ENCODE results near the gene MYH3.

The MYH3 gene

GRCh38 chr17:10648381-10648780 is 8.7 kb downstream of the MYH3 start:
- DNase-seq = no peak

DNA sequence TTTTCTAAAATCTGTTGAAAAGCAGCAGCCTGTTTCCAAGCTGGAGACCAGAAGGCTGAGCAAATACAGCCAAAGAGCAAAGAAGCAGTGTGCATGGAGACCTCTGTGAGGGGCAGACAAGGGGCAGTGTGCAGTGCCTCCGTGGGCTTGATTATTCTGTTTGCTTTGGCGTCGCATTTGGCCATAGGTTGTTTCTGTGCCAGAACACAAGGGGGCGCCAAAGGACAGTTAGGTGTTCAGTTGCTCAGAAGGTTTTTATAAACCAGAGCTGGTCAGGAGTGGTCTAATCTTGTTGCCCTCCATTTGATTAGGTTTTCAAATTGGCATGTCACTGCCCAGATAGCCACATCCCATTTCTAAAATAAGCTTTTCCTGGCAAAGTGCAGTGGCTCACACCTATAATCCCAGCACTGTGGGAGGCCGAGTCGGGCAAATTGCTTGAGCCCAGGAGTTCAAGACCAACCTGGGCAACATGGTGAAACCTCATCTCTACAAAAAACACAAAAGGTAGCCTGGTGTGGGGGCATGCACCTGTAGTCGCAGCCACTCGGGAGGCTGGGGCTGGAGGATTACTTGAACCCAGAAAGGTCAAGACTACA is 10.6 kb downstream of the MYH3 start:
- DNase-seq = peak; percentile 83

- no peak for DNase-seq
Measured at GRCh38 chr17:10640475-10640874, 16.6 kb downstream of the MYH3 start.

GRCh38 chr17:10638151-10638550 is 19.0 kb downstream of the MYH3 start:
- no peak for DNase-seq

GRCh38 chr17:10635290-10635689 is 21.8 kb downstream of the MYH3 start:
- no peak for DNase-seq

- peak; percentile 15 for DNase-seq
Measured at GRCh38 chr17:10633738-10634379, 23.2 kb downstream of the MYH3 start.

DNA sequence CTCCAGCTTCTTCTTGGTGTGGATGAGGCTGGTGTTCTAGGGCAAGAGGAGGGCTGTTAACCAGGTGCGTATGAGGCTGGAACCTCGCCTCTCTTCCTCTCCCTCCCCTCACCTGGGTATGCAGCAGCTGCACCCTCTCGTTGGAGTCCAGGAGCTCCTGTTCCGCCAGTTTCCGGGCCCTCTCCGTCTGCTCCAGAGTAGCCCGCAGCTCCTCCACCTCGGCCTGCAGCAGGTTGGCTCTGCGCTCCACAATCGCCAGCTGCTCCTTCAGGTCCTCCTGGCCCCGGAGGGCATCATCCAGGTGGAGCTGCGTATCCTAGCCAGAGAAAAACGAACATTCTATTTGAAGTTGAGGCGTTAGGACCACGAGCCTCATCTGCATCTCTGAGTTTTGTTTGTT is 25.4 kb downstream of the MYH3 start:
- DNase-seq = no peak

DNA sequence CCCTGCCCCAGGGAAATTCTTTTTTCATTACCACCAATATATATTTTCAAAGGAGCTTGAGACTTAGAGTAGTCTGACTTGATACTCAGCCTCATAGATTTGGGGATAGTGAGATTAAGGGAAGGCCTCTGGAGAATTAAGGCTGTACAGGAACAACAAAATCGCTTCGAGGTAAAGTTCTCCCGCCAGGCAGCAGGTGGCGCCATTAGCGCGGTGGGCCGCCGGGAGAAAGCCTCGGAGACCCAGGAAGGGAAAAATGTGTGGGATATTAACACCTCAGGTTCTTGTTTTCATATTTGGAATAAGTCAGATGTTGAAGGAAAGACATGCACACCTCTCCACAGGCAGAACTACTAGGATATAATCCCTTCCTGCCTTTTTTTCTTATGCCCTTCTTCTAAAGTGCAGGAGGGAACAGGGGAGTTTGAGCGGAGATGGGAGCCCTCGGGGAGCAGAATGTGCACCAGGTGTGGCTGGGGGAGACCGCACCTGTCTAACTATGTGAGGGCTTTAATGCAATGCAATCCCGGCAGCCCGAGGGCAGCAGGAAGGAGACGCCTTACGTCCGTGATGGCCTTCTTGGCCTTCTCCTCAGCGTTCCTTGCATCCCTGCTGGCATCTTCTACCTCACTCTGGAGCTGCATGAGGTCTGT is 25.9 kb downstream of the MYH3 start:
- peak; percentile 32 for DNase-seq

DNA sequence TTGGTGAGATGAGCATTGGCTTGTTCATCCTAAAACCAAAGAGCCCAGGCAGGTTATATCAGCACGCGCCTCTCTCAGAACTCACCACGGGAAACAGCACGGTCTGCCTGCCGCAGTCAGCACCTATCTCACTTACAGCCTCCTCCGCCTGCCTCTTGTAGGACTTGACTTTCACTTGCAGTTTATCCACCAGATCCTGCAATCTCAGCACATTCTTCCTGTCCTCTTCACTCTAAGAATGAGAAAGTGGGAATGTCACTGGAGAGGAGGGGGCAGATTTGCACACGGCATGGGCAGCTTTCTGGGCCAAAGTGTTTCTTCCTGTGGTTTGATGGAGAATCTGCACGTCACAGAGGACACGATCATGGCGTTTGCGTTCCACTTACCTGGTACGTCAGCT is 27.4 kb downstream of the MYH3 start:
- DNase-seq = no peak

DNA sequence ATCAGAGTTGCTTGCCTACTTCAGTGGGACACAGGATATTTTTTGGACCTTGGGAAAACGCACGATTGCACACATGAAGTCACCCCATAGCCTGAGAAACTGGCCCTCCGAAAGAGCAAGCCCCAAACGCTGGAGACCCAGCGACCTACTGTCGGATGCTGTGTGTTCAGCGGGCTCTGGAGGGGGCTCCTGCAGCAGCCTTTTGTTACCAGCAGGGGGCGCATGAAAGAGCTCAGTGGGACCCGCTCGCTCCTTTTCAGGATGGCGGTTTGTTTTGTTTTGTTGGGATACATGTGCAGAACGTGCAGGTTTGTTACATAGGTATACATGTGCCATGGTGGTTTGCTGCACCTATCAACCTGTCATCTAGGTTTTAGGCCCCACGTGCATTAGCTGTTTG is 28.4 kb downstream of the MYH3 start:
- peak; percentile 19 for DNase-seq

DNA sequence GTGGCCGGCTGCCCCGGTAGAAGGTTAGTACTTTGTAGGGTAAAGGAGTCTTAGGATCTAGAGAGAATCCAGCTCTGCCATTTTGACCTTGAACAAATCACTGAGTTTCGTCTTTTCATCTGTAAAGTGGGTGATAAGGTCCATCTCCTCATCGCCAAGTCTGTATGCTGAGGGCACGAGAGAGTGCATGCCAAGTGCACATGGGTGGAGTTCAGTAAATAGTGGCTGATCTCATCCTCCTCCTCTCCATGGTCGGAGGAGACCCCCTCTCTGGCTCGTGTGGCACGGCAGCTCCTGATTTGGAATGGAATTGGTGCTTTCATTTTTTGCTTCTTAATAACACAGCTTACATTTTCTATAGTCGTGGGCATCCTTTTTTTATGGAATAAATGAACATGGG is 30.7 kb downstream of the MYH3 start:
- no peak for DNase-seq

- no peak for DNase-seq
Measured at GRCh38 chr17:10624969-10625368, 32.1 kb downstream of the MYH3 start.

DNA sequence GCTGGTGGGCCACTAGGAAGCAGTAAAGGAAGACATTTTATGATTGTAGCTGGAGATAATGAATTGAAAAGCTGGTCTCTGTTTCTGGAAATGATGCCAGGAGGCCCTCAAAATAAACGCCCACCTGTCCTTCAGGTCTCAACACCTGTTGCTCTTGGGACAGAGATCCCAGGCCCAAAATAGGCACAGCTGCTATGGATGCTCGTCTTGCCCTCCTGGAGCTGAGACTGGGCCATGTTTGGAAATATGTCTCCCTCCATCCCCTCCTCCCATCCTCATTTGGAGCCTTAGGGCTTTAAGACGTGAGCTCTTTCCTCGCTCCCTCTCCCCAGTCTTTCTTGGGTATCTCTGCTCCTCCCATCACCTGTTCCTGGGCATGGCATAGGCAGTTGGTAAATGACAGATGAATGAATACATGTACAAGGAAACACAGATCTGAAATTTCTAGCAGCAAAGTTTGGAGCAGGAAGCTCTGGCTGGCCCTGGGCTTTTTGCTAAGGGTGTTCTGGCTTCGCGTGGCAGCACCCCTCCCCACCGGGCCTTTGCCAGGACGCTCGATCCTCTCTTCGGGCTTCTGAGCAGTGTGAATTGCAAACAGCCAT is 33.3 kb downstream of the MYH3 start:
- no peak for DNase-seq

- no peak for DNase-seq
Measured at GRCh38 chr17:10622617-10623485, 34.3 kb downstream of the MYH3 start.

DNA sequence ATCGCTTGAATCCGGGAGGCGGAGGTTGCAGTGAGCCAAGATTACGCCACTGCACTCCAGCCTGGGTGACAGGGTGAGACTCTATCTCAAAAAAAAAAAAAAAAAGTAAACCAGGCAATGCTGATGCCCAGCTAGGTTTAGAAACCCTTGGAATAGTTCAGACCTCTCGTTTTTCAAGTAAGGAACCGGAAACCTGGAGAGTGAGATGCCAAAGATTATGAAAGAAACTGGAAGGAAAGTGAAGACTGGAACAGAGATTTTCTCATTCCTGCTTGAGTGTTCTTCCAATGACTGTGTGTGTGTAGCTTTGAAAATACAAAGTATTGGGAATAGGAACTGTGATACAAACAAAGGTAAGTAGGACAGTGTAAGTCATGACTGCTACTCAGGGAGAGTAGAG is 35.7 kb downstream of the MYH3 start:
- no peak for DNase-seq

DNA sequence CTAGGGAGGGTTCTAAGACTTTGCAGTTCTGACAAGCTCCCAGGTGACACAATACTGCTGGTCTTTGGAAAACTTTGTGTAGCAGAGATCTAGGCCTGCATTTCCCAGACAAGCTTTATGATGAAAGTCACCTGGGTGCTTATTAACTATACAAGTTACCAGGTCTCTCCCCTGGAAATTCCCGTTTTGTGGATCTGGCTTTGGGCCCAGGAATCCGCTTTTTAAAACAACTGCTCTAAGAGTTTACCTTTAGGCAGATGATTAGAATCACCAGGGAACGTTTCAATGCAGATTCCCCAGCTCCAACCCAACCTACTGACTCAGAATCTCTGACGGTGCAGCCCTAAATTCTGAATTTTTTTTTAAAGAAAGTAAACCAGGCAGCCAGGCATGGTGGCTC is 36.3 kb downstream of the MYH3 start:
- no peak for DNase-seq

DNA sequence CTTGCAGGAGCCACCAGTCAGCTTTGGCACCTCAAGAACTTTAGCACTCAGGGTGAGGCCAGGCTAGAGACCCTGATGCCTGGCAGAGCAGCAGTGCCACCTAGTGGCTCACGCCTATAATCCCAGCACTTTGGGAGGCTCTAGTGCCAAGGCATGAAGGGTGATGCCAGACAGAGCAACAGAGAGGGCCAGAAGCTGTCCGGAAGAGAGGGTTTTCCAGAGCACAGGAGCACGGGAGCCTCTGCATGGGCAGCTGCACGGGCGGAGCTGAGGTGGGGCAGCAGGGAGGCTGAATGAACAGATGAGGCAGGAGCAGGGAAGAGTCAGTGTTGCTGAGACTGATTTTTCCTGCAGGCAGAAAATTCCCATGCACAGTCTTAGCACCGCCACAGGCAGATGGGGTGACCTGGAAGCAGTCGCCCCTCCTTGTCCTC is 38.9 kb downstream of the MYH3 start:
- DNase-seq = peak; percentile 69

- DNase-seq = no peak
Measured at GRCh38 chr17:10617120-10617505, 40.0 kb downstream of the MYH3 start.

- peak; percentile 82 for DNase-seq
Measured at GRCh38 chr17:10616502-10617119, 40.5 kb downstream of the MYH3 start.

DNA sequence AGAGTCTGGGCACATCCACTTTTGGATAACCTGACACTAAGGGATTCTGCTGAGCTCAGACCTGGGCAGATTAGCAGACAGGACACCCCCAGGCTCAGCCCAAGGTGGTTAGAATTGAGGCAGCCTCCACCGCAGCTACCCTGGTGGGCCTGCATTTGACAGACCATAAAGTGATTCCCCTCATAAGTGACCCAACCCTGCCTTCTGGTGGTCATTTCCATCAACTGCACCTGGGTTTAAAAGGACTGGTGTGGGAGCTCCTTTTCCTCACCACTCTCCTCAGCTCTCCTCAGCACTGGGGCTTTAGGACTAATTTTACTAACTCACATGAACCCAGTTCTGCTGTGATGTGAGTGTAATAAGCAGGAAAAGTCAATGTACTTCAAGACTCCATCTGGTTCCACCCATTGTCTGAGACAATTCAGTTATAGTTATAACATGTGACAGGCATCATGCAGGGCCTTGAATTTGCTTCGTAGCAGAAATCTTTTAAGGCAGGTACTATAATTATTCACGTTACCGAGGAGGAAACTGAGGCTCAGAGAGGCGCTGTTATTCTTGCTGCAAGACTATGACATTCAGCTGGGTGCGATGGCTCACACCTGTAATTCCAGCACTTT is 42.5 kb downstream of the MYH3 start:
- peak; percentile 35 for DNase-seq

DNA sequence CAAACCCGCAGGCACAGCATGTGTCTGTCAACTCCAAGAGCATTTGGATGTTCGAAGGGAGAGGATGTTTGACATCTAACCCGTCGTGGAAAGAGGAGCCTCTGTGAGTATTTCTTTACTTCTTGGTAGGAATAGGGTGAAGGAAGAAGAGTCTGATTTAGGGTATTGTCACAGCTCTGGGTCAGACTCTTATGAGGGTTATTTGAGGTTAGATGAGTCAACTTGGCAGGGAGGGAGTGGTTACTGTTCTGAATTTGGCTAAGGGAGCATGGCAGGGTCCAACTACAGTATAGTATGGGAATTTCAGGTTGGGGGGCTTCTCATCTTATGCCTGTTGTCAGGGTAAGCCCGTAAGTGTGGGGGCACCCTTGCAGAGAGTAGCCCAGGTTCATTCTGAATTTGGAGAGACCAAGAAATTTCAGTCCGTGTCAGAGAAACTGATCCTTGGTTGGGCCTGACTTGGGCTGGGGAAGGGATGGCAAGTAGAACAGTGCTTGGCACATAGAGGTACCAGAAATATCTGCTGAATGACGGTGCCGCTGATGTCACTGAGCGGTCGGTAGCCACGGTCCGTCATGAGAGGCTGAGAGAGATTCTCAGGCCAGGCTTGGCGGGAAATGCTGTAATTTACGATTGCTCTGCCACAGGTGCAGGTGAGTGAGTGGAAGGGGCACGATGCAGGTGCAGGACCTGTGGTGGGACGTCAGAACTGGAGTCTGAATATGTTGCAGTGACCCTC is 43.2 kb downstream of the MYH3 start:
- DNase-seq = no peak
